NCI-H1436 (cell line): ENCODE data around the gene CD151.

Experiments
- DNase-seq: peaks from one replicate; lab custom pipeline; 2025; lab: John Stamatoyannopoulos, UW

Gene CD151

GRCh38 chr11:832529-833113, at the start of gene CD151:
Gene CD151, plus strand, starts transcription at chr11:832952. Its CDS starts 3,118 bp downstream, at chr11:836070.
- no peak for DNase-seq

GRCh38 chr11:783581-784015, 49.2 kb upstream of the CD151 start:
- peak; percentile 48 for DNase-seq

GRCh38 chr11:786235-787083, 46.3 kb upstream of the CD151 start:
- DNase-seq: no peak

- DNase-seq: no peak
Measured at GRCh38 chr11:787084-787675, 45.6 kb upstream of the CD151 start.

GRCh38 chr11:788009-788640, 44.6 kb upstream of the CD151 start:
- DNase-seq: no peak

- no peak for DNase-seq
Measured at GRCh38 chr11:788953-789940, 43.5 kb upstream of the CD151 start.

GRCh38 chr11:789943-790342, 42.8 kb upstream of the CD151 start, which contains the start of gene CEND1:
Gene CEND1, minus strand, starts transcription at chr11:790090. Its CDS starts 1,514 bp downstream, at chr11:788576.
- peak; percentile 55 for DNase-seq

GRCh38 chr11:790721-791564, 41.8 kb upstream of the CD151 start:
- DNase-seq: no peak

- no peak for DNase-seq
Measured at GRCh38 chr11:791658-792534, 40.9 kb upstream of the CD151 start.

- no peak for DNase-seq
Measured at GRCh38 chr11:792535-792821, 40.3 kb upstream of the CD151 start.

GRCh38 chr11:792873-793272, 39.9 kb upstream of the CD151 start:
- no peak for DNase-seq

- no peak for DNase-seq
Measured at GRCh38 chr11:793556-793955, 39.2 kb upstream of the CD151 start.

GRCh38 chr11:794013-794765, 38.6 kb upstream of the CD151 start:
- no peak for DNase-seq

GRCh38 chr11:794766-795633, 37.8 kb upstream of the CD151 start:
- DNase-seq: peak; percentile 41

GRCh38 chr11:795634-796564, 36.9 kb upstream of the CD151 start:
- peak; percentile 71 for DNase-seq

GRCh38 chr11:796565-797295, 36.0 kb upstream of the CD151 start:
- DNase-seq: no peak
